ENCODE results near the gene FUCA1.

FUCA1 gene

DNA sequence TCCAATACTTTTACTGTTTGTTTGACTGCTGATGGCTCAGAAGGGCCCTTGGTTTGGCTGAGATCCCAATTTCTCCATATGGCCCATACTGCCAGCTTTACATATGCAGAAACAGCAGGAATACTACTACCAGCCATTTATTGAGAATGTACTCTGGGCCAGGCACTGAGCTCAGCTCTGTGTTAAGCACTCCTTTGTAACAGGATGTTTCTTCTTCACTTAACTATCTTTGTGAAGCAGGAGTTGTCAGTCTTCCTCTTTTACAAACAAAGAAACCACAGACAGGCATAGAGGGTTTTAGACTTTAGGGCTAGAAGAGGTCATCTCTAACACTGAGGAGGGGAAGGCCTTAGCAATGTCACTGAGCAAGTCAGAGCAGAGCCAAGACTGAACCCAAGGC is 51.2 kb downstream of the FUCA1 start:
- no peaks in the 10 kb centered on the region for H3K27me3 ChIP-seq
- H3K9me3 ChIP-seq, result no peaks in the 10 kb centered on the region
- H3K4me3 ChIP-seq (ENCODE audit: low read depth in 1 of 2, low read length in 1 of 2), result no peak overlapping the region
- H3K27ac ChIP-seq, result no peak overlapping the region
- peaks cover 68% of the 10 kb centered on the region for H3K36me3 ChIP-seq
- no peaks in the 10 kb centered on the region for H3K4me1 ChIP-seq (ENCODE audit: control insufficient read depth in 1 of 2, insufficient read depth in 1 of 2, low read depth in 1 of 2, low read length in 1 of 2)
- TF ChIP-seq CTCF (IDR thresholded peaks at IDR 0.05), result no peak

GRCh38 chr1:23816361-23816760 is 51.7 kb downstream of the FUCA1 start:
- Histone ChIP-seq H3K36me3 (peaks cover 69% of the 10 kb centered on the region), H3K27me3 (no peaks in the 10 kb centered on the region), H3K4me3 (ENCODE audit: low read depth in 1 of 2, low read length in 1 of 2) (no peak overlapping the region), H3K4me1 (ENCODE audit: control insufficient read depth in 1 of 2, insufficient read depth in 1 of 2, low read depth in 1 of 2, low read length in 1 of 2) (peaks cover under 1 to 1% of the 10 kb centered on the region in 2 experiments), H3K27ac (no peak overlapping the region), H3K9me3 (no peaks in the 10 kb centered on the region)
- TF ChIP-seq CTCF (IDR thresholded peaks at IDR 0.05), result no peak

- no peak overlapping the region for H3K4me3 ChIP-seq (ENCODE audit: low read depth in 1 of 2, low read length in 1 of 2)
- peaks cover 19 to 23% of the 10 kb centered on the region in 2 experiments for H3K4me1 ChIP-seq (ENCODE audit: control insufficient read depth in 1 of 2, insufficient read depth in 1 of 2, low read depth in 1 of 2, low read length in 1 of 2)
- H3K9me3 ChIP-seq, result no peaks in the 10 kb centered on the region
- H3K27me3 ChIP-seq, result no peaks in the 10 kb centered on the region
- H3K27ac ChIP-seq, result no peak overlapping the region
- no peak for TF ChIP-seq CTCF (IDR thresholded peaks at IDR 0.05)
- peaks cover 55% of the 10 kb centered on the region for H3K36me3 ChIP-seq
Observed at GRCh38 chr1:23814016-23814415, 54.1 kb downstream of the FUCA1 start.

GRCh38 chr1:23810818-23811540 is 57.1 kb downstream of the FUCA1 start:
- Histone ChIP-seq H3K4me1 (ENCODE audit: control insufficient read depth in 1 of 2, insufficient read depth in 1 of 2, low read depth in 1 of 2, low read length in 1 of 2) (peaks cover 38 to 43% of the 10 kb centered on the region in 2 experiments), H3K27me3 (no peaks in the 10 kb centered on the region), H3K27ac (peak overlapping the region; percentile 68), H3K9me3 (no peaks in the 10 kb centered on the region), H3K4me3 (ENCODE audit: low read depth in 1 of 2, low read length in 1 of 2) (no peak overlapping the region), H3K36me3 (peaks cover 32% of the 10 kb centered on the region)
- TF ChIP-seq CTCF (IDR thresholded peaks at IDR 0.05), result peak; percentile 94

DNA sequence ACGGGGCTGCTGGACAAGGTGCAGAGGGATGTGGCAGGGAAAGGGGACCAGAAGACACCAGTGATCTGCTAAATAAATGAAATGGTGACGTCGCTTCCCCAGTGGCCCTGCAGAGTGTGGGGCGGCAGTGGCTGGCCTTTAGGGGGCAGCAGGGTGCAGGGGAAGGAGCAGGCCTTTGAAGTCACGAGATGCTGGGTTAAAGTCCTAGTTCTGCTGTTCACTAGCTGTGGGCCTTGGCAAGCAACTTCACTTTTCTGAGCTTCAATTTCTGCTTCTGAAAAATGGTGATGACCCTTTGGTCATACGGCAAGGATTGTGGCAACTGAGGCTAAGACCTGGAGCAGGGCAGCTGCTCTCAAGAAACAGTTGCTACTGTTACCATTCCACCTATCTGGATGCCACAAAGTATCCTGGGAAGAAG is 58.3 kb downstream of the FUCA1 start:
- Histone ChIP-seq H3K27ac (peak overlapping the region; percentile 68), H3K4me1 (ENCODE audit: control insufficient read depth in 1 of 2, insufficient read depth in 1 of 2, low read depth in 1 of 2, low read length in 1 of 2) (peaks cover 38 to 43% of the 10 kb centered on the region in 2 experiments), H3K4me3 (ENCODE audit: low read depth in 1 of 2, low read length in 1 of 2) (no peak overlapping the region), H3K36me3 (peaks cover 24% of the 10 kb centered on the region), H3K27me3 (no peaks in the 10 kb centered on the region), H3K9me3 (no peaks in the 10 kb centered on the region)
- TF ChIP-seq CTCF (IDR thresholded peaks at IDR 0.05), result peak; percentile 74
